ENCODE measurements around the gene STAM2.

DNA sequence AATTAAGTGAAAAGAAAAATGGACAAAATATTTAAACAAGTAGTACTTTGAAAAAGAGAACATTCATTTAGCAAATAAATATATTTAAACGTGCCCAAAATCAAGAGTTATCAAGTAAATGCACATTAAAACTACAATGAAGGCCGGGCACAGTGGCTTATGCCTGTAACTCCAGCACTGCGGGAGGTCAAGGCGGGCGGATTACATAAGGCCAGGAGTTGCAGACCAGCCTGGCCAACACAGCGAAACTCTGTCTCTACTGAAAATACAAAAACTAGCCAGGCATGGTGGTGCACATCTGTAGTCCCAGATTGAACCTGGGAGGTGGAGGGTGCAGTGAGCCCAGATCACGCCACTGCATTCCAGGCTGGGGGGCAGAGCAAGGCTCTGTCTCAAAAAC is 9.8 kb downstream of the STAM2 start:
- TF ChIP-seq, protein P1, sequence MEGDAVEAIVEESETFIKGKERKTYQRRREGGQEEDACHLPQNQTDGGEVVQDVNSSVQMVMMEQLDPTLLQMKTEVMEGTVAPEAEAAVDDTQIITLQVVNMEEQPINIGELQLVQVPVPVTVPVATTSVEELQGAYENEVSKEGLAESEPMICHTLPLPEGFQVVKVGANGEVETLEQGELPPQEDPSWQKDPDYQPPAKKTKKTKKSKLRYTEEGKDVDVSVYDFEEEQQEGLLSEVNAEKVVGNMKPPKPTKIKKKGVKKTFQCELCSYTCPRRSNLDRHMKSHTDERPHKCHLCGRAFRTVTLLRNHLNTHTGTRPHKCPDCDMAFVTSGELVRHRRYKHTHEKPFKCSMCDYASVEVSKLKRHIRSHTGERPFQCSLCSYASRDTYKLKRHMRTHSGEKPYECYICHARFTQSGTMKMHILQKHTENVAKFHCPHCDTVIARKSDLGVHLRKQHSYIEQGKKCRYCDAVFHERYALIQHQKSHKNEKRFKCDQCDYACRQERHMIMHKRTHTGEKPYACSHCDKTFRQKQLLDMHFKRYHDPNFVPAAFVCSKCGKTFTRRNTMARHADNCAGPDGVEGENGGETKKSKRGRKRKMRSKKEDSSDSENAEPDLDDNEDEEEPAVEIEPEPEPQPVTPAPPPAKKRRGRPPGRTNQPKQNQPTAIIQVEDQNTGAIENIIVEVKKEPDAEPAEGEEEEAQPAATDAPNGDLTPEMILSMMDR (IDR thresholded peaks at IDR 0.05; ENCODE audit: low read length), result no peak
- no peak for TF ChIP-seq EZH2 (optimal IDR thresholded peaks at IDR 0.05; ENCODE audit: low read depth, low read length)
